ENCODE results near the gene ADAMTS18.

Gene ADAMTS18

GRCh38 chr16:77396461-77396860 lies 38.4 kb downstream of the ADAMTS18 start:
- DNase-seq (ENCODE audit: low spot score), result no peak
- no peak for FAIRE-seq

- no peak for DNase-seq (ENCODE audit: low spot score)
- no peak for FAIRE-seq
Observed at GRCh38 chr16:77394699-77395098, 40.1 kb downstream of the ADAMTS18 start.

- DNase-seq (ENCODE audit: low spot score), result no peak
Observed at GRCh38 chr16:77393955-77394354, 40.9 kb downstream of the ADAMTS18 start.

GRCh38 chr16:77387815-77388209 lies 47.0 kb downstream of the ADAMTS18 start:
- FAIRE-seq, result no peak
- DNase-seq (ENCODE audit: low spot score), result no peak

More at GRCh38 chr16:77393955-77394354, 40.9 kb downstream of the ADAMTS18 start:
- FAIRE-seq, result no peak

GRCh38 chr16:77386831-77387814 lies 47.7 kb downstream of the ADAMTS18 start:
- no peak for DNase-seq (ENCODE audit: low spot score)
- no peak for FAIRE-seq

GRCh38 chr16:77385481-77385880 lies 49.4 kb downstream of the ADAMTS18 start:
- no peak for FAIRE-seq
- no peak for DNase-seq (ENCODE audit: low spot score)

GRCh38 chr16:77383606-77384187 lies 51.1 kb downstream of the ADAMTS18 start:
- DNase-seq (ENCODE audit: low spot score), result no peak
- no peak for FAIRE-seq

- no peak for FAIRE-seq
- DNase-seq (ENCODE audit: low spot score), result no peak
Observed at GRCh38 chr16:77376358-77376757, 58.5 kb downstream of the ADAMTS18 start.

- DNase-seq (ENCODE audit: low spot score) (no peak), FAIRE-seq (no peak)
Observed at GRCh38 chr16:77375396-77375795, 59.4 kb downstream of the ADAMTS18 start.

- no peak for FAIRE-seq
- DNase-seq (ENCODE audit: low spot score), result no peak
Observed at GRCh38 chr16:77374384-77374783, 60.5 kb downstream of the ADAMTS18 start.

- DNase-seq (ENCODE audit: low spot score) (no peak), FAIRE-seq (no peak)
Observed at GRCh38 chr16:77373726-77374125, 61.1 kb downstream of the ADAMTS18 start.

- no peak for FAIRE-seq
Observed at GRCh38 chr16:77364770-77365169, 70.1 kb downstream of the ADAMTS18 start.

GRCh38 chr16:77359065-77359502 lies 75.8 kb downstream of the ADAMTS18 start:
- DNase-seq (ENCODE audit: low spot score) (peak; percentile 62), FAIRE-seq (no peak)

More at GRCh38 chr16:77364770-77365169, 70.1 kb downstream of the ADAMTS18 start:
- DNase-seq (ENCODE audit: low spot score), result no peak

GRCh38 chr16:77353587-77354263 lies 81.1 kb downstream of the ADAMTS18 start:
- FAIRE-seq (no peak), DNase-seq (ENCODE audit: low spot score) (no peak)

GRCh38 chr16:77344341-77344740 lies 90.5 kb downstream of the ADAMTS18 start:
- FAIRE-seq (no peak), DNase-seq (ENCODE audit: low spot score) (no peak)

- DNase-seq (ENCODE audit: low spot score) (no peak), FAIRE-seq (no peak)
Observed at GRCh38 chr16:77336637-77337036, 98.2 kb downstream of the ADAMTS18 start.

- no peak for FAIRE-seq
- no peak for DNase-seq (ENCODE audit: low spot score)
Observed at GRCh38 chr16:77335652-77336234, 99.1 kb downstream of the ADAMTS18 start.

GRCh38 chr16:77332792-77333191 lies 102.0 kb downstream of the ADAMTS18 start:
- no peak for FAIRE-seq
- DNase-seq (ENCODE audit: low spot score), result no peak

- no peak for DNase-seq (ENCODE audit: low spot score)
- FAIRE-seq, result no peak
Observed at GRCh38 chr16:77331802-77332586, 102.8 kb downstream of the ADAMTS18 start.

GRCh38 chr16:77331043-77331442 lies 103.8 kb downstream of the ADAMTS18 start:
- DNase-seq (ENCODE audit: low spot score), result no peak

More at GRCh38 chr16:77331043-77331442, 103.8 kb downstream of the ADAMTS18 start:
- FAIRE-seq, result no peak

Data from urothelium cell line (cell line).